ENCODE measurements around the gene TMEM192.

GRCh38 chr4:165031436-165032211 is 81.0 kb downstream of the TMEM192 start, which contains the start of gene TRIM60:
- no peak for TF ChIP-seq CTCF (IDR thresholded peaks at IDR 0.05)
- TF ChIP-seq POLR2A (IDR thresholded peaks at IDR 0.05), result no peak
